HG02642 (cell line): ENCODE results near the gene TVP23C.
A peak's percentile ranks its signal among the peaks of the same experiment; 100 is the strongest.
"Not testable (repeated sequence)": the region's sequence is repeated elsewhere in the genome, so short reads cannot be mapped to it uniquely, and the experiment has no call there.

Source experiments
- ATAC-seq: cut with Tn5 transposase; IDR thresholded peaks from one replicate; pipeline ENCODE4 v1.9.1; 2021; ENCODE audit warnings: mild to moderate bottlenecking; ENCODE audit not compliant: unreplicated experiment, poor library complexity

TVP23C gene

DNA sequence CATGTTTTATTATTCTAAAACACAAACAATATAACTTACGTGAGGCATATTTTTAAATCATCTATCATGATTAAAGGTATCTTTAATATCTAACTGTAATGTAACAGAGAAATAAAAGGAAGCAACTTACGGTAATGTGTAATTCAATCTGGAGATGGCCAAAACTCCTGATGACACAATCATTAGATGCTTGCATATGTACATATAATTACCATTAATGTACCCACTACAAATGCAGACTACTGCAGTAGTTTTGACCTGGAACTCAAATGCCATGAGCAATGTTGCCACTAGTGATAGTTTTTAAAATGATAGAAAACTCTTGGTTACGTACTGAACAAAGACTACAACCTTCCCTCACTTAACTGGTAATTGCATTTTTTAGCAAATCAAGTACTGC, 30.2 kb downstream of the TVP23C start:
- ATAC-seq: not testable (repeated sequence)

DNA sequence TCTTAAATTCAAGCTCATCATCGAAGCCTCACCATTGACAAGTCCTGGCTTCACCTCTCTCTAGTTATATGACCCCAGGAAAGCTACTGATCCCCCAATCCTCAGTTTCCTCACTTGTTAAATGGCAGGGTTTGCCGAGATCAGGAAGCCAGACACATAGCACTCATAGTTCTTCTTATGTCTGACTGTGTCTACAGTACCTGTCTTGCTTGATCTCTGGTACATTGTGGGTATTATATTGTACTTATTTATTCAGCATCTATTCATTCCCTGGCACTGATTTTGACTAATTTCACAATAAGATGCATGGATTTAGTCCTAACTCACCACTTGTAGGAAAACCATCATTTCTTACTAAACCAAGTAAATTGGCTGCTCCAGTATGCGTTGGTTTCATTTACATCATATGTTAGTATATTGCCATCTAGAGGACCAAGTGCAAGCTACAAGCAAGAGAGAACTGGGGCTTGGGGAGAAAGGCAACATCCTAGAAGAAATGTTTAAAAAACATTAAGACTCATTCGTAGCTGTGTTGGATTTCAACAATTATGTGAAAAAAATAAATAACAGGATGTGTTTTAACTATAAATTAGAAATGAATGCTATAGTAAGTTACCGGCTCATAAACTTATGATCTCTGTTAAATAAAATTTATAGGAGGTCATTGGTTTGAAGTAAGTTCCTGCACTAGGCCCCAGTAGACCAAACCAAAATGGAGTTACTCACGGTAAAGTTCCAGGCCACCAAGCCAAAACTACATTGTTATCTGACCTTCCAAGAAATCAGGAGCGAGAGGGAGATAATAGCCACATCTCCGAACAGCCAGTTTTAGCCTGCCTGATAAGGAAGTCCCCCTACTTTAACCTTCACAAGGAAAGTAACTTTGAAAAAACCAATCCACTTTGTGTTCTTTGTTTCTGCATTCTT, 36.7 kb downstream of the TVP23C start:
- ATAC-seq: not testable (repeated sequence)

DNA sequence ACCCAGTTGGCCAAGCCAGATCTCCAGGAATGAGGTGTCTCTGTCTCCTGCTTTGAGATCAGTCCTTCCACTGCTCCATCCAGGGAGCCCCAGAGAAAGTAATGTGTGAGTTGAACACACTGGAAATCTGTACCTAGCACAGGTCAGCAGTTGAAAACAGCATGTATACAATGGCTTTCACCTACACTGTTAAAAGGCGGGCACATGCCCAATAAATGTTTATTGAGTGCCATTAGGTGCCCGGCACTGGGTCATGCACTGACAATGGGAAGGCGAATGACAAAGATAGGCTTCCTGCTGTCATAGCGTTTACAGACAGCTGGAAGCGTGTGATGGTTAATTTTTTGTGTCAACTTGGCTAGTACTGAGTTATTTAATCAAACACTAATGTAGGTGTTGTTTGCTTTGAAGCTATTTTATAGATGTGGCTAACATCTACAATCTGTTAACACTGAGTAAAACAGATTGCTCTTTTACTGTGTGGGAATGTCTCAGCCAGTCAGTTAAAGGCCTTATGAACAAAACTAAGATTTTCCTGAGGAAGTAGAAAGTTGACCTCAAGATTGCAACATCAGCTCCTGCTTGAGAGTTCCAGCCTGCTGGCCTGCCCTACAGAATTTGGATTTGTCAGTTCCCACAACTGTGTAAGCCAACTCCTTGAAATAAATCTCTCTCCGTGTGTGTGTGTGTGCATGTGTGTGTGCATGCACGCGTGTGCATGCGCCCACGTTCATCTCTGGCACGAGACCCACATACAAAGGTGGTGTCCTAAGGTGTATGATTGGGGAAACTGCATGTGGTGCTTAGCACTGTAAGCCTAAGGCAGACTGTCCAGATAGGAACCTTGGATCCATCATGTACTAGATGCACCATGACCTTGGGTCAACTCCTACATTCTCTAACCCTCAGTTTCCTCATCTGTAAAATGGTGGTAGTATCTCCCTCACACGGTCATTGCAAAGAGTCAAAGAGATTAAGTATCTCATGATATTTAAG, 38.0 kb downstream of the TVP23C start:
- not testable (repeated sequence) for ATAC-seq

DNA sequence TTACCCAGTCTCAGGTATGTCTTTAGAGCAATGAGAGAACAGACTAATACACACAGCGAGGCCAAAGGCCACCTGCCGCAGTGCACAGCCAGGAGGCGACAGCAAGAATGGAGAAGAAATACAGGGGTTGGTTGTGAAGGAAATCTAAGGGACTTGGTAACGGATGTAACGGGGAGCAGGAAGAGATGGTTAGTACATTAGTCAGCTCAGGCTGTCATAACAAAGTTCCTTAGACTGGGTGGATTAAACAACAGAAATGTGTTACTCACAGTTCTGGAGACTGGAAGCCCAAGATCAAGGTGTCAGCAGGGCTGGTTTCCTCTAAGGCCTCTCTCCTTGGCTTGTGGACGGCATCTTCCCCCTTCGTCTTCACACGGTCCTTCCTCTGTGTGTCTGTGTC, 47.1 kb downstream of the TVP23C start:
- ATAC-seq: no peak

DNA sequence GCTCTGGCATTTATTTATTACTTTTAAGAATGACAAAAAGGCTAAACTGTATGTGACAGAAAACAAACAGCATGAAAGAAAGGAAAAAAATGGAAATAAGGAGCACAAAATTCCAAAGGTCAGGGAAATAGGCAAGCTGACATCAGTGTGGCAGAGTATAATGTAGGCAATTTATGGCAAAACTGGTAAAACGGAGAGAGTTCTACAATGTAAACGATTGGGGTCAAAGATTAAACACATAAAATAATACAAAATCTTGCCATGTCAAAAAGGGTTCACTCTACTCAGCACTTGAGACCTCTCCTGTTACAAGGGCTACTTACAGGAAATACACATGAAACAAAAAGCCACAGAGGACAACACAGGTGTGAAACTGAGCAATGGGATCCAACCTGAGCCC, 48.8 kb downstream of the TVP23C start:
- ATAC-seq: no peak

DNA sequence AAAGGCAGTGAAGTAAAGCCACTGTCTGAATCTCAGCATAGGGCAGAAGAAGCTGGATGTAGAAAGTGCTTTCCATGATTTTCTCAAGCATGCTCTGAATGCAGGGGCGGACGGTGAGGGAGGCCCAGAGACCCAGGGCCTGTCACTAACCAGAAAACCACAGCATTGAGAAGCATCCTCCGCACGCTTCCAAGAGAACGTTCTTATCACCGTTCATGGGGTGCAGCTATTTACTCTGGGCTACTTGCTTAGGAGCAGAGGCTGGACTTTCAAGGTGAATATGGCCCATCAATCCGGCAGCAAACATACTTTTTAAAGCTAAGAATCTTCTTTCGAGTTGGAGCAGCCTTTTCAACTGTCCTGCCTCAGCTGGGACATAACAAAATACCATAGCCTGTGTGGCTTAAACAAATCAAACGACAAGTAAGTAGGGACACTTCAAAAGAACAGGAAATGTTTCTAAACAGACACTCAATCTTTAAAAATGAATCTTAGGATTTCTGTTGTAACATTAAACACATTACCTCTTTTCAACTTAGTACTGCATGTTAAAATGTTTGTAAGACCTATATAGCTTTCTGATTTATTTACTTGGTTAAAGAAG, 49.3 kb downstream of the TVP23C start:
- no peak for ATAC-seq

DNA sequence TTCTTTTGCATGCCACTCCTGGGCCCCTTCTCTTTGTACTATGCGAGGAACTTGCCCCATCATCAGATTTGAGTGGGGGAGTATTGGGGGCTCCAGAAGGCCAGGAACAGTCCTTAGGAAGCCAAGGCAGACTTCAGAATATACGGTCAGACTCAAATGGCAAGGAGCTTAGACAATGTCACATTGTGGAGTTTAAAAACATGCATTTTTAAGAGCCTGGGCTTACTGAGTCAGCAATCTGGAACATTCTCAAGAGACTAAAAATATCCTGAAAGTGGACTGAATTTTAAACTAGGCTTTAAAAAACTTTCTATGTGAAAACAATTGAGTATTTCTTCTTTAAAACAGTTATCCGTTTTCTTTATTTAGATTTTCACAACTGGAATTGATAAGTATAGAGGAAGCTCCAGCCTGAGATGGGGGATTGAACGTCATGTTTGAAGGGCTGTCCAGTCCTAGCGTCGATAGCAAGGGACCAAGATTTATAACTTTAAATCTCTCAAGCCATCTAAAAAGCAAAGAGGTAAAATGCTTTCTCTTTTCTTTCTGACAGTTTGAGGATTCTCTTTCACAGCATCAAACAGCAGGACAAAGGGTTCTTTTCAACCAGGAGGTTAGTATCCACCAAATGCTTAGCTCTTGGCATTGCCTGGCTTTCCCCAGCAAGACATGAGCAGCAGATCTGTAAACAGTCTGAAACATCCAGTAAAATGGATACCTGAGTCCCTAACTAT, 50.1 kb downstream of the TVP23C start:
- ATAC-seq: no peak

DNA sequence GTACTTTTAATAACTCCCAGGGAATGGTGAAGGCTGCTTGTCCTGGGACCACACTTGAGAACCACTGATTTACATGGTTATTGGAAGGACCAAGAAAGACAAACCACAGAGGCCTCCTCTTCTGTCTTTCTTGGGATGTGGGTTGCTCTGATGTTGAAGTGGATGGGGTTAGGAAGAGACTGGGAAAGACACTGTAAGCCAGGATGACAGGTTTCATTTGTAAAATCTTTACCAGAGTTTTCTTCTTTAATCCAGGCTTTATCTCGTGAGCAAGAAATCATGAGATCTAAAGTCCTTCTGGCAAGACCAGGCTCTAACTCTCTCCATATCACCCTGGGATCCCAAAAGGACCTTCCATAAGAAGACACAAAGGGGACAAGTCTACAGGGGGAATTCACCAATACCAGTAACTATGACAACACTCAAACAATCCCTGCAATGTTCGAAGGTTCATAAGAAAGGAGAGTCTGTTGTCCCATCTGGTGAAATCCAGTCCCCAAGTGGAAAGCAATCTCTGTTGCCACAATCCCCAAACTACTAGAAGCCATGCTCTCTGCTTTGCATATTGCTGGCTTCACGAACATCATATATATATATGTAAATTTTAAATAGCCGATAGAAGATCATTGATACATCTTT, 51.1 kb downstream of the TVP23C start:
- ATAC-seq: no peak

DNA sequence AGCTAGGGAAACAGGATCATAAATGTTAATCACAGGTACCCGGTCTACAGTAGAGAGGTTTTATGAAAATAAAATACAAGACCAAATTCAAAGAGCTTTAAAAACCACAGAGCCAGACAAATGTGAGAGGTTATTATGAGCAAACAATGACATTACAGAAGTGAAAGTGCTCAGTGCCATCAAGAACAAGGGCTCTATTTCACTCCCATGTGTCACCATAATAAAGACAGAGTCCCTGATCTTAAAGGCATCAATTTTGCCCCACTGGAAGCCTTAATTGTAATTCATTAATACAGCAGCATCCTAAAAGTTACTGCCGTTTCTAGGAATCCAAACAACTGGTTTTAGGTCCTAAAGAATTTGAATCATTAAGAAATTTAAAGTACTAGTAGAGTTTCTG, 52.1 kb downstream of the TVP23C start:
- ATAC-seq: no peak

DNA sequence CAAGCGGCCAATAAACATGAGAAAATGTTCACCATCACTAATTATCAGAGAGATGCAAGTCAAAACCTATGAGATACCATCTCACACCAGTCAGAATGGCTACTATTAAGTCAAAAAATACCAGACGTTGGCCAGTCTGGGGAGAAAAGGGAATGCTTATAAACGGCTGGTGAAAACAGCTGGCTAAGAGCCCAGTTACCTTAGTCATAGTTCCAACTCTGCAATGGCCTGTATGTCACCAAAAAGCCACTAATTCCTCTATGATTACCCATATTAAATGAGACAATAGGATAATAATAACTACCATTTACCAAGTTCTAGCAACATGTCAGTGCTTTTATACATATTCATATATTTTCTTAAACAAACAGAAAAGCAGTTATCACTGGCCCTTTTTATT, 52.9 kb downstream of the TVP23C start:
- no peak for ATAC-seq

DNA sequence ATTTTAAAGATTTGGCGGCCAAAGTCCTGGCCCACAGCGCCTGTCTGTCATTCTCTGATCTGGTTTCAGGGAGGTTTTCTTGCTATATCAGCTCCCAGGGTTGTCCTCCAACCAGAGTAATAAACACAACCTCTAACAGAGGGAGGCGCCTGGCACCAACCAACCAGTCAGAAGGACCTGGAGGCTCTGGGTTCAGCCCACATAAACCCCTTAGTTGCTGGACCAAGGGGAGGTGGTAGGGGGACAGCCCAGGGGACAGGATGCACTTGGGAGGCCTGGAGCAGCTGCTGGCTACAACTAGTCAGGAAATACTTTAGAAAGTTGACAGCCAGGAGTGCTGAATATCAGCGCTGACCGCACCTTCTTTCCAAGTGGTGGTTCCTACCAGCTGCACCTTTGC, 54.2 kb downstream of the TVP23C start:
- ATAC-seq: no peak

DNA sequence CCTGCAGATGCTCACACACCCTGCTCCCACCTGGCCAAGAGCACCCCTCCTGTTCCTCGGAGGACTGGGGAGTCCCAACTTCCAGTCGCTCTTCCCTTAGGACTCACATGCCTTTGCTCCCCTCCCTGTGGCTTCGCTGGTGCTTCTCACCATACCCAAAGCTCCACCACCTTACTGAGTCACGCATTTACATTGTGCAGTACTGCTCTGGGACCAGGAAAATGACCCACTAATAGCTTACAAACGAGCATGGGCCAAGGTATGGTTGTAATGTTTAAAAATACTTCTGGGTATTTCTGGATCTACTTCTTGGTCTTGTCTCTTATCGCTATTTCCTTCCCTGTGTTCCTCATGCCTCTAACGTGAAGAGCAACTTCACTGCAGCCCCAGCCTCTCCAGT, 54.8 kb downstream of the TVP23C start:
- no peak for ATAC-seq

DNA sequence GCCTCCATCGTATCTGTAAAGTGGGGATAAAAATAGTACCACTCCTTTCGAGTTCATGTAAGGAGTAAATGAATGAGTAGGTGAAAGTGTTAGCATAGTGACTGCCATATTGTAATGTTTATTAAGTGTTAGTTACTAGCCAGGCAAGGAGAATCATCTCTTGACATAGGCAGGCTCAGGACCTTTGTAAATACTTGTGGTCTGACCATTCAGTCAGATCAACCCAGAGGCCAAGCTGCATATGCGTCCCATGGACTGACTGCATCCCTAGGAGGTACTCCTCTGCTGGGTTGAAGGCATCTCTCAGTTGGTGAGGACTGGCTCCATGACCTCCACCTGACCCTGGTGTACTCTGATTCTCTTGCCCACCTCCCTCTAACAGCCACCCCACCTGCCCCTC, 55.4 kb downstream of the TVP23C start:
- ATAC-seq: no peak

DNA sequence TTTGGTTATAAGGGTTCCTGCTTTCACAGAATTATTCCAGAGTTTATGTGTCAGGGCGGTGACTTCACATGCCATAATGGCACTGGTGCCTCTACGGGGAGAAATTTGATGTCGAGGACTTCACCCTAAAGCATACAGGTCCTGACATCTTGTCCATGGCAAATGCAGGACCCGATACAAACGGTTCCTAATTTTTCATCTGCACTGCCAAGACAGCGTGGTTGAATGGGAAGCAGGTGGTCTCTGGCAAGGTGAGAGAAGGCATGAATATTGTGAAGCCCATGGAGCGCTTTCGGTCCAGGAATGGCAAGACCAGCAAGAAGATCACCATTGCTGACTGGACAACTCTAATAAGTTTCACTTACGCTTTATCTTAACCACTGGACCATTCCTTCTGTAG, 56.3 kb downstream of the TVP23C start:
- no peak for ATAC-seq

DNA sequence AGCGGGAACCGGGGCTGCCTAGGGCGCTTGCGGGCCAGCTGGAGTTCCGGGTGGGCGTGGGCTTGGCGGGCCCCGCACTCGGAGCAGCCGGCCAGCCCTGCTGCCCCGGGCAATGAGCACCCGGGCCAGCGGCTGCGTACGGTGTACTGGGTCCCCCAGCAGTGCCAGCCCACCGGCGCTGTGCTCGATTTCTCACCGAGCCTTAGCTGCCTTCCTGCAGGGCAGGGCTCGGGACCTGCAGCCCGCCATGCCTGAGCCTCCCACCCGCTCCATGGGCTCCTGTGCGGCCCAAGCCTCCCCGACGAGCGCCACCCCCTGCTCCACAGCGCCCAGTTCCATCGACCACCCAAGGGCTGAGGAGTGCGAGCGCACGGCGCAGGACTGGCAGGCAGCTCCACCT, 57.6 kb downstream of the TVP23C start:
- not testable (repeated sequence) for ATAC-seq

DNA sequence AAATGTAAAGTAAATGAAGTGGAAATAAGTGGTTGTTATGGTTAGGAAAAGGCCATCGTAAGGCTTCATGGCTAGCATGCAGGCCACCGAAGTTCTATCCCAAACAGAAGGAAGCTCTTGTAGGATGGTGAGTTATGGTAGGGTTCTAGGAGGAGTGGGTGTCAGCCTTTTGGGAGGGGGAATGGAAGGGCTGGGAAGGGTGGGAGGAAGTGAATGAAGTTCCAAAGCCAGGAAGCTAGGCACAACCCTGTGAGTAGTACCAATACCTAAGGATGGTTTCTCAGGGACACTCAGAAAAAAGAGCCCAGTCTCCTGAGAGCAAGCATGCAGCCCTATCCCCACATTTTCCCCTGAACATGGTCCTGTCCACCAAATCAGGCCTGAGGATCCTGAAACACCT, 59.6 kb downstream of the TVP23C start:
- ATAC-seq: no peak

DNA sequence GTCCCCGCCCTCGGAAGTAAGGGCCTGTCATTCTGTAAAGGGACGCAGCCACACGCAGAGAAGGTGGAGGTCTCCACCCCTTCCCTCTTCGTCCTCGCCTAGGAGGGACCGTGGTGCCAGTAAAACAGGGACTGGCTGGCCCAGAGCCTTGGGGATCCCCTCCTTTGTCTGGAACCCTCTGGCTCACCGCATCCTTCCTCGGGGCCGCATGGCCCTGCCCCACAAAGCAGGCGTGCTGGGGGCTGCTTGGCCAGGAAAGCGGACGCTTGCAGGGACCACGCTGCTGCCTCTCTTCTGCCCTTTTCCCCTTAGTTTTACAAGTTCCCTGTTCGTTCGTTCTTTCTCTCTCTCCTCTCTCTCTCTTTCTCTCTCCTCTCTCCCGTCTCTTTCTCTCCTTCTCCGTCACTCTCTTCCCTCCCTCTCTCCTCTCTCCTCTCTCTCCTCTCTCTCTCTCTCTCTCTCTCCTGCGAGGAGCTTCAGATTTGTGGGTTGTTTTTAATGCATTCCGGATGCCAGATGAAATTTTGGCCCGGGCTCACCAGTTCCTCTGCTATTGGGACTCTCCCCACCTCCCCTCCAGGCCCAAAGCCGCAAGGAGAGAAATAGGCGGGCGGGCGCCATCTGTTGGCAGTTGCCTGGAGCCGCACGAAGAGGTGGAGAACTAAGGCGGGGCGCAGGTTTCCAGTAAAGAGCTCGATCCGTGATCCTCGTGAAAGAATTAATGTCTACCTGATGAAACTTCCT, 60.7 kb downstream of the TVP23C start:
- ATAC-seq: peak; percentile 88

DNA sequence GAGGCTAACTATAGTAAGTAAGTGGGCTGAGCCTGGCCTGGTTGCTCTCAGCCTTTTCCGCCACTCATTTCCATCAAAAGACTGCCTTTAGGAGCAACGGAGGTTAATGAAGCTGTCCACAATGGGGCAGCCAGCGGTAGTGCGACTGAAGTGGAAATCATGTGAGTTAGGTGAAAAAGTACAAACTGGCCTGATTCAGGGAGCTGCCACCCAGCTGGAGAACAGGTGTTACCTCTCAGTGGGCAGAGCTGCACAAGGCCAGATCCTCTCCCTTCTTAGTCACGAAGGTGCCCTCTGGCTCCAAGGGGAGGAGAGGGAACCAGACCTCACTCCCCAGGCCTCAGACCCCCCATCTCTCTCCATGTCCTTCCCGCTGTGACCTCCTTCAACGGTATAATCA, 61.5 kb downstream of the TVP23C start:
- no peak for ATAC-seq

DNA sequence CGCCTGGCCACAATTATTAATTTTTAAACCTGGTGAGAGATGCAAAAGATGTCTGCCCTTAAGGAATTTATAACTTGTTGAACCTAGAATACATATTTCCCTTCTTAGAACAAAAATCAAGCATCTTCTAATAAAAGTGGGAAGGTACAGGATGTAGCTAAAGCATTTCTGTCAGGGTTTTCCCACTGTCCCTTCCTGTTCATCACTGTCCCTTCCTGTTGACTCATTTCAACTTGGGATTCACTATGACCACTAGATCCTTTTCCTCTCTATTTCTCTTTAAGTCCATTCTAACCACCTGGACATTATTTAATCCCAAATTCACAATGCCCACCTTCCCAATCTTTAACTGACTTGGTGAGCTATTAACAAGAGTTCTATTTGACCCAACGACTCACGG, 62.0 kb downstream of the TVP23C start:
- ATAC-seq: no peak
